ENCODE data around the gene RNU1-4.
A peak's percentile ranks its signal among the peaks of the same experiment; 100 is the strongest.
"Not testable (repeated sequence)": the region's sequence is repeated elsewhere in the genome, so short reads cannot be mapped to it uniquely, and the experiment has no call there.

The RNU1-4 gene

DNA sequence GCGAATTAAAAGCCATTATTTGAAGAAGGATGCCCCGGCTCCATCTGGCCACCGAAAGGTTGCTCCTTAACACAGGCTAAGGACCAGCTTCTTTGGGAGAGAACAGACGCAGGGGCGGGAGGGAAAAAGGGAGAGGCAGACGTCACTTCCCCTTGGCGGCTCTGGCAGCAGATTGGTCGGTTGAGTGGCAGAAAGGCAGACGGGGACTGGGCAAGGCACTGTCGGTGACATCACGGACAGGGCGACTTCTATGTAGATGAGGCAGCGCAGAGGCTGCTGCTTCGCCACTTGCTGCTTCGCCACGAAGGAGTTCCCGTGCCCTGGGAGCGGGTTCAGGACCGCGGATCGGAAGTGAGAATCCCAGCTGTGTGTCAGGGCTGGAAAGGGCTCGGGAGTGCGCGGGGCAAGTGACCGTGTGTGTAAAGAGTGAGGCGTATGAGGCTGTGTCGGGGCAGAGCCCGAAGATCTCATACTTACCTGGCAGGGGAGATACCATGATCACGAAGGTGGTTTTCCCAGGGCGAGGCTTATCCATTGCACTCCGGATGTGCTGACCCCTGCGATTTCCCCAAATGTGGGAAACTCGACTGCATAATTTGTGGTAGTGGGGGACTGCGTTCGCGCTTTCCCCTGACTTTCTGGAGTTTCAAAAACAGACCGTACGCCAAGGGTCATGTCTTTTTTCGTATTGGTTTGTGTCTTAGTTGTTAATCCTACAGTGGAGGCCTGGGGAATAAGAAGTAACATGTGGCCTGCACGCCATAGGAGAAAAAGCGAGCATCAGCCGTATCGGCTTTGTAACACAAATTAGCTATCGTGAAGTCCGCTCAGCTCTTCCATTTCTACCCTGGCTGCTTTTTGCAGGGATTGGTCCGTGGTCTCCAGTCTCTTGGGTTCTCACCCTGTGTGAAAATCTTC, at the start of gene RNU1-4:
TSS of gene RNU1-4 (plus strand) at position 470 of the 918 bp plus-strand sequence.
- peak; percentile 98 for ATAC-seq
- not testable (repeated sequence) for DNase-seq

DNA sequence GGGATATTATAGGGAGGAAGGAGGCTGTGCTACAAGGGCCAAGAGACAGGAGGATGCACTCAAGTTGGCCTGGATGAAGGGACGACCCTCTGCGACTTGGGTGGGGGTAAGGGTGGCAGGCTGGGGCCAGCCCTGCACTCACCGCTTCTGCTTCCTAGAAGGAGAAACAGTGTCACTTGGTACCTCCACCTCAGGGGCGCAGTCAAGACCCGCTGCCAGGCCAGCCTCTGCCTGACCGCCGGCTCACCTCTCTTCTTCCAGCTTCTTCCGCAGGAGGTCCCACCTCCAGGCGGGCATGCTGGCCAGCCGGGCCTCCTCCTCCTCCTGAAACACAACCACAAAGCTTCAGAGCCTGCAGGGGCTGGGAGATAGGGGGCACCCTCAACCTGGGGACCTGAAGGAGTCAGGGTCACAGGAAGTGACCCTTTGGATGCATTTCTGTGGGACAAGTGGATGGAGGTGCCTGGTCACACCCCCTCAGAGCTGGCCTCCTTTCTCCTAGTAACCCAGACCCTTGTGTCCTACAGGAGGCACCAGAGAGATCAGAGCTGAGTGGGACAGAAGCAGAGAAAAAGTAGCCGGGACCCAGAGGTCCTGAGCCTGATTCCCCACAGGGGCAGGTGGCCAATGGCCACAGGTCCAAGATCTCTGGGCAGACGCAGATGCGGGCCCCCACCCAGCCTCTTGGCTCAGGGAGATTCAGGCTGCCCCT, 49.2 kb upstream of the RNU1-4 start:
- not testable (repeated sequence) for DNase-seq, ATAC-seq

DNA sequence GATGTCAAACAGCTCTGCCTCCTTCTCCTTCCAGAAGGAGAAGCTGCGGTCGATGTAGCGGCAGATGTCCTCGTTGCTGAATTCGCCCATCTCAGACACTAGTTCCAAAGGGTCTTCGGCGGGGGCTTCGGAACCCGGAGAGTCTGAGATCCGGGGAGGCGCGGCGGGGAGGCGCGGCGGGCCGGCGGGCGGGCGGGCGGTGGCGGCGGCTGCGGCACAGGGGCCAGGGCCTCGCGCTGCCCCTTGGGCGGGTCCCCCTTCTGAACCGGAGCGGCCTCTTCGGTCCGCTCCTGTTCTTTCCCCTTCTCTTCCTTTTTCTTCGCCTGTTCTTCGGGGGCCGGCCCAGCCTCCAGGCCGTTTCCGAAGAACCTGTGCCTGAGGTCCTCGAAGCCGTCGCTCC, 48.0 kb upstream of the RNU1-4 start:
- not testable (repeated sequence) for ATAC-seq, DNase-seq

GRCh38 chr1:16692717-16693448, 47.4 kb upstream of the RNU1-4 start:
- DNase-seq, ATAC-seq: not testable (repeated sequence)

DNA sequence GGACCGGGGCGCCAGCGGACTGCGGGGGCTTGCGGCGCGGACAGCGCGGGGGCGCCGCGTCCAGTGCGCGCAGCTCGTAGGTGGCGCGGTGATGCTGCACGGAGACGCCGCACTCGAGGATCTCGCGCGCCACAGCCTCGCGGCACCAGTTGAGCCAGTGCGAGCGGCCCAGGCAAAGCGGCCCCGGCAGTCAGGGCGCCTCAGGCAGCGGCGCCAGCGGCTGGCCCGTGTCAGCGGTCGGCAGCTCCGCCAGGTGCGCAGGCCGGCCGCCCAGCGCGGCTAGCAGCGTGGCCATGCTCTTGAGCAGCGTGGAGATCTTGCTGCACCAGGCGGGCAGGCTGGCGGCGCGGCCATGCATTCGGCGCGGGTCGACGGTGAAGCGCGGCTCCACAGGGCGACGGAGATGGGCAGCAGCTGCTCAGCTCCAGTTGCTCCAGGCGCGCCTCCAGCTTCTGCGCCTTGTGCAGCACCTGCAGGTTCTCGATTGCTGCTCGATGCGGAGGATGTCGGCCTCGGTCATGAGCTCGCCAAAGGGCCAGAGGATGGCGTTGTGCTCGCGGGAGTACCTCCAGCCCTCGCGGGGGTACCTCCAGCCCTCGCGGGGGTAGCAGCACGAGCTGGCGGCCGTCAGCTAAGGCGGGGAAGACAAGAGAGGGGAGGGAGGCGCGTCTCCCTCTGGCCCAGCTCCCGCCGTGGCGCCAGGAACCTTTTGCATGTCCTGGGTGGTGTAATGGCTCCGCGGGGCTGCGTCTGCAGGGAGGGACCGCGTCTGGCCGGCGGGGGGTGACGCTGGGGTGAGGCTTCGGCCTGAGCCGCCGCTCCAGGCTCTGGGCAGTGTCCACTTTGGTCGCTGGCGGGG, 46.6 kb upstream of the RNU1-4 start:
- DNase-seq, ATAC-seq: not testable (repeated sequence)

DNA sequence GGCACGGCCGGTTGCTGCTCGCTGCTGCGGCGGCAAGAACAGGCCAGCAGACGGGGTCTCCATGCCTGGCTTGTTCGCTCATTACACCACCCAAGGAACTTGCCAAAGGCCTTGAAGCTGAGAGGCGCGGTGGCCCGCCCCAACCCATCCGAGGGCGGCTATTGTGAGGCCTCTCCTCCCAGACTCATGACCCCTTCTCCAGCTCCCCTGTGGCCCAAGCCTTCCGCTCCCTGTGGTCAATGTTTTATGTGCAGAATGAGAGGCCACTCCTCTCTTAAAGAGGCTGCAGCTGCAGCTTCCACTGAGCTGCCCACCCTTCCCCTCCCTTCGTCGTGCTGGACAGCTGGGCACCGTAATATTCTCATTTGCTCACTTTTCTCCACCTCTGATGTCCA, 46.0 kb upstream of the RNU1-4 start:
- not testable (repeated sequence) for ATAC-seq, DNase-seq

DNA sequence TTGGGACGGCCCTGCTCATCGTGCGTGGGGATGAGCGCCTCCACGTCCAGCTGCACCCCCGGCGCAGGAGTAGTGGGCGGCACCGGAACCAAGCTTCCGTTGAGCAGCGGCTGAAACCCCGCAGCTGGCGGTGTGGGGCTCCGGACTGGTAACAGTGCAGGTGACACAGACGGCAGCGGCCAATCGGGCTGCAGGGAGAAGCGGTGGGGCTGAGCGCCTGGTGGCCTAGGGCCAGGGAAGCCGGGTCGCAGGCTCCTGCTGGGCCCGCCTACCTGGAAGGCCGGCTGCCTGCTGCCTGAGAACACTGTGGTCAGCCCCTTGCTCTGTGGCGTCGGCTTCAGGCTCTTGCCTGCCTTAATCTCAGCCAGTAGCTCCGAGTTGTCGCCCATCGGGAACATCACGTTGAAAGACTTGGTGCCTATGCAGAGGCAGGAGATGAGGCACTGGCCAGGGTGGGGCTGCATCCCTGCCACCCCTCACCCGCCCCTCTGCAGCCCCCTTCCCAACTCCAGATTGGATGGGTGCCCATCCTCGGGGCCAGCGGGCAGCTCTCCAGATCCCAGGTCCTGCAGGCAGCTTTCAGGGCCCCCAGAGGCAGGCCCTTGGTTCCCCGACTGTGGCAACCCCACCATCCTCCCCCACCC, 43.7 kb upstream of the RNU1-4 start:
- not testable (repeated sequence) for ATAC-seq, DNase-seq

- ATAC-seq, DNase-seq: not testable (repeated sequence)
Measured at GRCh38 chr1:16697152-16697551, 43.2 kb upstream of the RNU1-4 start.

GRCh38 chr1:16699440-16699839, 40.9 kb upstream of the RNU1-4 start:
- DNase-seq, ATAC-seq: not testable (repeated sequence)

DNA sequence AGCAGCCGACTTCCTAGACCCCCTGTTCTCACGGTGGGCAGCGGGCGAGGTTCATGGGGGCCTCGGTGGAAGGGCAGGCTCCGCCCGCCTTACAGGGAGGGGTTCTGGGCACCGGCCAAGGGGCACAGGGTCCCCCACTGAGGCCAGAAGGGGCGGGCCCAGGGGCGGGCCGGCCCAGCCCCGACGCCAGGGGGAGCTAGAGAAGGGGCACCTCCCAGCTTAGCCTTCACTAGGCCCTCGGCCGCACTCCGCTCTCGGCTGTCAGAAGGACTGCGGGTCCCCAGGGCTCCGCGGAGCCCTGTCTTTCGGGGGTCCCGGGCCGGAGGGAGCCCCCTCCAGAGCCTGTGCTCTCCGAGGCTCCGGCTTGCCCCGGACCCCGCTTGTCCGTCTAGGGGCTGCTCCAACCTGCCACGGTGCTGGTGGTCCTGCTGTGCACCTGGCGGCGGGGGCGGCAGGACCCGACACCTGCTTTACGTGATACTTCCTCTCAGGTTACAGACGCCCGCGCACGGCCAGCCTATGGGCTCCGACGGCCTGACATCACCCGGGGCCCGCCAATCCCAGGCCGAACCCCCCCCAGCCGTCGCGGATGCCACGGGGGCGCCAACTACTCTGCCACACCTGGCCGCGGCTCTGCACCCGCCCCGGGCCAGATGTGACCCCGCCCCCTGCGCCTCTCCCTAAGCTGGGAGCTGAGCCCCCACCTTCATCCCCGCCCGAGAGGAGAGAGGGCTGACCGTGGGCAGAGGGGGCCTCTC, 40.0 kb upstream of the RNU1-4 start:
- not testable (repeated sequence) for ATAC-seq, DNase-seq

GRCh38 chr1:16701189-16701588, 39.1 kb upstream of the RNU1-4 start:
- not testable (repeated sequence) for ATAC-seq, DNase-seq

- ATAC-seq, DNase-seq: not testable (repeated sequence)
Measured at GRCh38 chr1:16702280-16702679, 38.0 kb upstream of the RNU1-4 start.

- peak; percentile 47 for ATAC-seq
- DNase-seq: not testable (repeated sequence)
Measured at GRCh38 chr1:16703141-16703540, 37.2 kb upstream of the RNU1-4 start.

DNA sequence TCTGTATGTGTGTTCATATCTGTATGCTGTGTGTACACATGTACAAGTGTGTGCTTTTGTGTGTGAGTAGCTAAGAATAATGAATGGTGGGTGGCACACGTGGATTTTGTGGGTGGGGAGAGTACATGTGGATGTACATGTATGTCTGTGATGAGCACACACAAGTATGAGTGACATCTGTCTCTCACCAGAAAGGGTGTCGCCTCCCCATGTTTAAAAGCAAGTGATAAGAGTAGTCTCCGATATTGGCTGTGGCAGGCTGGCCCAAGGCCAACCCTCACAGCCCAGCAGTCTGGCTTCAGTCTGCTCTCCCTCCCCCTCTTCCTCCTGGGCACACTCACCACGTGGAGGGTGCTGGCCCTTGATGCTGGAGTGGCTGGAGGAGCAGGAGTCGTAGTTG, 36.7 kb upstream of the RNU1-4 start:
- not testable (repeated sequence) for DNase-seq, ATAC-seq

DNA sequence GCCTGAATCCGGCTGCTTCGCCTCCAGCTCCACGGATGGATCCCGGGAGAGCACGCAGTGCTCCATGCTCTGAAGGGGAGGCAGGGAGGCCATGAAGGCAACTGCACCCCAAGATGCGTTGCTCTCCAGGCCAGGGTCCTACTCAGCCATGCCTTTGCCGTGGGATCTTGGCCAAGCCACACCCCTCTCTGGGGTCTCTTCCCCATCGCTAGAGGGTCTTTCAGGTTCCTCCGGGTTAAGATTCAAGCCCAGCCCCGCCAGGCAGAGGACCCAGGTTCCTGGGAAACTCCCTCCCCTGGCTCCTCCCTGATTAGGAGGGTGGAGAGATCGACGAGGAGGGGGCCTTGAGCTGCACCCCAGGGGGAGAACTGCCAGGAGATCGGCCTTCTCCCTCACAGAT, 36.2 kb upstream of the RNU1-4 start:
- ATAC-seq, DNase-seq: not testable (repeated sequence)

DNA sequence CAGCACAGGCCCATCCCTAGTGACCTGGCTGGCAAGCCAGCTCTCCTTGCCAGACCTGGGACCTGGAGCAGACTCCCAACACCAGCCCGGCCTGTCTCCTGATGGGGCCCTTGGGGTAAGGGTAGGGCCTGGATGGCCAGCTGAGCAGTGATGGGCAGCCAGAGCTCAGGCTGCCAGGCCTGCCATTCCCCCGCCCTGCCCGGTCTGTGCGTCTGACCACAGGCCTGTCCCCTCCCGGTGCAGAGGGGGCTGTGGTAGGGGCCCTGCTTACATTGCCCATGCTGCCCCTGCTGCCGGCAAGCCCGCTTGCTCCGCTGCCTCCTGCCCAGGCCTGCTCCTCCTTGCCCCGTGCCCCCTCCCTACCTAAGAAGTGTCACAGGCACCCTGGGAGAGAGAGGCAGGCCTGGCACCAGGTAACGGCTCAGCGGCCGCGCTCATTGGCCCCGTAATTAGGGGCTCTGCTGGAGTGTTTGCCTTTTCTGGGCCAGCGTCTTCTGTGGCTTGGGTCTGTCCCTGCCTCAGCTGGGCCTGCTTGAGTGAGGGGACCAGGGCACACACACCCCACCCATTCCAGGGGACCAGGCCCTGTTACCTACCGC, 35.7 kb upstream of the RNU1-4 start:
- not testable (repeated sequence) for DNase-seq, ATAC-seq

GRCh38 chr1:16706302-16706701, 34.0 kb upstream of the RNU1-4 start:
- not testable (repeated sequence) for ATAC-seq, DNase-seq

DNA sequence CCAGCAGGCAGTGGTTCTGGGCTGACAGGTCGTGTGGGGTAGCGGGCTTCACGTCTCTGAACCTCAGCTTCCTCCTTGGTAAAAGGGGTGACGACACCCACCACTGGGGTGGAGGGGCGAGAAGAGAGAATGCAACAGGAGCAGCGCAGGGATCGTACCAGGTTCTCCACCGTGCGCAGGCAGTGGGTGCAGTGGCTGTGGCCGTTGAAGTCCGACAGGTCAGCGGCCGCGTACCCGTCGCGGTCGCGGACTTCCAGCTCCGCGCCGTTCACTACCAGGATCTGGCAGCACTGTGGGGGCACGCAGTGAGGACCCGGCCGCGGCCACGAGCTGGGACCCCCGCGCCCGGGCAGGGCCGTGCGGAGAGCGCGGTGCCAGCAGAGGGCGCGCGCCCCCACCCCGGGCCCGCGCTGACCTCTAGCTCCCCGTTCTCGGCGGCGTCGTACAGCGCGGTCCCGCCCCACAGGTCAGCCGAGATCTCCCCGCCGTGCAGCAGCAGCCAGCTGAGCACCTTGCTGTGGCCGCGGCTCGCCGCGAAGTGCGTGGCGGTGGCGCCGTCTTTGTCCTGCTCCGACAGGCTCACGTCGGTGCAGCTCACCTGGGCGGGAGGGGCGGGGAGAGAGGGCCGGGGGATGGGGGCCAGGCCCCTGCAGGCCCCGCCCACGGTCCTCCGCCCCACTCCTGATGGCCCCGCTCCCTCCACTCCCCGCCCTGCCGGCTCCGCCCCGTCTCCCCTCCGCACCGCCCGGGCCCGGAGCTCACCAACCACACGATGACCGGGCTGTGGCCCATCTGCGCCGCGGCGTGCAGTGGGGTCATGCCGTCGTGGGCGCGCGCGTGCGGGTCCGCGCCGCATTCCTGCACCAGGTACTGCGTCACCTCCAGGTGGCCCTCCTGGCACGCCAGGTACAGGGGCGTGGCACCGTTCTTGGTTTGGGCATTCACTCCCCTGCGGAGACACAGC, 32.9 kb upstream of the RNU1-4 start:
- ATAC-seq: not testable (repeated sequence)

More for the DNA sequence above, 32.9 kb upstream of the RNU1-4 start:
- not testable (repeated sequence) for DNase-seq
